Fibroblast of skin of left biceps (primary cell): ENCODE measurements around the gene ERC2.
A peak's percentile ranks its signal among the peaks of the same experiment; 100 is the strongest.

Experiments used
- DNase-seq, 2 experiments: peaks; one replicate each; pipeline ENCODE4 v3.0.0-alpha.2; 2013; ENCODE audit warnings: low read depth in 2 of 2

Gene ERC2

DNA sequence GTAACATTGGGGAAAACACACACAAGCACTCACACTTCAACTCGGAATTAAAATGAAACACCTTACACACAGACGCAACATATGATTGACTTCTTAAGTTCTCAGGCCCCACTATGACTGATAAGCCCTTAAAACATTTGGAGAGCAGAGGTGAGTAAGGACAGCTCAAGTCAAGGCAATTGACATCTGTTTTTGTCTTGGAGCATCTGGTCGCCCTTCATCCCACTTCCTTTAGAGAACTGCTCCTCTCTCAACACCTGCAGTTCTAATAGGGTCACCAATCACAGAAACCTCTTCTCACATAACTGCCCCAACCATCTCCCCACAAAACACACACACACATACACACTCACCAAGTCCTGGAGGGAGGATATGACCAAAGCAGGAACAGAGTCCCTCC is 43.4 kb downstream of the ERC2 start:
- no peak for DNase-seq

DNA sequence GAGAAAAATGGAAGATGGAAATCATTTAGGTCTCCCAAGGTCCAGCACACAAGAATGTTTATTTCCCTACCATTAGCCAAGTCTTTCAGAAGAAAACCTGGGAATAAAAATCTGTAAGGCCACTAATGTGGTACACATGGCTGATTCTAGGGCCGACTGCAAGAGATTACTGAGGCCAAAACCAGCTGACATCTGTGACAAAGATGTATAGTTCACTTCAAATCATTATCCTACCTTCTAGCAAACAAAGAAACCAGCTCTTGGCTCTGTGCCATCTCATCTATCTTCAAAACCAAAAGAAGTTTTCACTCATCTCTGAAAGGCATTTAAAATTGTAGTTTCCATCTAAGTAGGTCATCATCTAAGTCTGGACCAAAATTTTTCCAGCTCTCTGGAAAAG is 43.9 kb downstream of the ERC2 start:
- DNase-seq = no peak

DNA sequence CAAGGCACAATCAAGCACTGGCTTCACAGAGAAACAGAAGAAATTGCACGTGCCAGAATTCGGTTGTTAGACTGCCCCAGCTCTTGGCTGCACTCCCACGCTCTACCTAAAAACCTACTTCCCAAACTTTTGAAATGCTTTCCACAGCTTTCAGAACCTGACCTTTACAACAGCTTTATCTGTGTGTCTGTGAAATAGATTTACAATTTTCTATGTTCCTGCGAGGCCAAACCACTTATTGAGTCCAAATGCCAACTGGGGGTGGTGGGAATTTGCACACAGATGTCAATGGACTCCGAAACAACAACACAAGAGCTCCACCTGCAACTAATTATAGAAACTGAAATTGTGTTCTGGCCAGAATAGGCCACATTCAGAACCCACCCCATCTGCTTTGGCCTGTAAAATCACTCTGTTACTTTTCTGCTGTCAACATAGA is 44.6 kb downstream of the ERC2 start:
- peak; percentile 5 to 6 for DNase-seq

DNA sequence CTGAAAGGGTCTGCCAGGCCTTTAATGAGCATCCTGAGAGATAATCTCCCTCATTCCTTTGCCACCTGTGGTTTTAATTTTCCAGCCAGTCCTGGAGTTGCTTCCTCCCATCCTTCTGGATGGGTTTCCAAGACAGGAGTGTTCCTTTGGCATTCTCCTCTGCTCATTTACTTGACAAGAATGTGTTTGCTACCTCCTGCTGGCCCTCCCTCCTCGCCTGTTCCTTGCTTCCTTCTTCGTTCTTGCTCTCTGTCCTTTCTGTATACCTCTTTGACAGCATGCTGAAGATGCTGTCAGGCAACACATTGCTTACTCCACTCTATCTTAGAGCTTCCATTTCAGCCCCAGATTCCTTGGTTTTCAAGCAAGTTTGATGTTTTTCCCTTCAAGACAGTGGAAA is 46.0 kb downstream of the ERC2 start:
- no peak for DNase-seq

DNA sequence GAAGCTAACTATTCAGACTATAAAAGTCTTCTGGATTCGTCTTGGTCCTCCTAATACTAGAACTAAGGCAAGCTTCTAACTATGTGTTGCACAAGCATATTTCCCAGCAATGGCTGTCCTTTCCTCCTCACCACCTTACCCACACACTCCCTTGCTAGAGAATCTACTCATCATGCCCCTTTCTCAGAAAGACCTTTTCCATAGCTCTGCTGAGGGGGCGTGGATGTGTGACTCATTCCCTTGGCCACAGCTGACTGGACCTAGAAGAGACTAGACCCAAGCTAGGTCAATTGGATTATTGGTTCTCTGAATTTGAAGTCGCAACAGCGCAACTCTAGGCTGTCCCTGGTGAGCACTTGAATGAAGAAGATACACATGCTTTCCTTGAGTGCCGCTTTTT is 47.1 kb downstream of the ERC2 start:
- no peak for DNase-seq

DNA sequence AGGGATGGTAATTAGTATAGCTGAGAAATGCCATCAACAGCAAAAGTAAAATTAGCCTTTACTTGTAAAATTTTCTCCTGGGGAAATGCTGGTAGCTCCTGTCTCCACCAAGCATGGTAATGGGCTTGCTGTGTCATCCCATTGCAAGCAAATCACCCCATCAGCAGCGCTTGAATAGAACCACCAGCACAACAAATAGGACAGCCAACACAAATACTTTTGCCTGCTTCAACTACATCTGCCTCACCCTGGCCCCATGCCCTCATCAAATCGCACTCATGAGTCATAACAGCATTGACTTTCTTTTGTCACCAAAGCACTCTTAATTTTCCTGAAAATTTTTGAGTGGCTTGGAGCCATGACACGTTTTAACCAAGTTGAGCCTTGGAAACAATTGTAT is 52.6 kb downstream of the ERC2 start:
- no peak for DNase-seq

DNA sequence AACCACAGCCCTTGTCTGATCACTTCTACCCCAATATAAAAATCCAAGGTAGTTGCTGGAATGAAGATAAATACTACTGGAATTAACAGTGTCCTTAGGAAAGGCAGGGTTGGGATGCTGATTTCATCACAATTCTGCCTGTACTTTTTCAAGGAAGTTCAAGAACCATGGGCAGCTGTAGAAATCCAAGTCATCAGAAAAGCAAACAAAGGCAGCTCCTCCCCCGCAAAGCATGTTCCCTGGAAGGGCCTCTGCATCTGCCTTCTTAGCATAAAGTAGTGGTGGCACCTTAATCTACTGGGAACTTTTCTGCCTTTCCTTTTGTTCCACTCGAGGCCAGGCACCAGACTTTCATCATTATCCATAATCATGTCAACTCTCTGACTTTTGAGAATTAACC is 54.4 kb downstream of the ERC2 start:
- no peak for DNase-seq

DNA sequence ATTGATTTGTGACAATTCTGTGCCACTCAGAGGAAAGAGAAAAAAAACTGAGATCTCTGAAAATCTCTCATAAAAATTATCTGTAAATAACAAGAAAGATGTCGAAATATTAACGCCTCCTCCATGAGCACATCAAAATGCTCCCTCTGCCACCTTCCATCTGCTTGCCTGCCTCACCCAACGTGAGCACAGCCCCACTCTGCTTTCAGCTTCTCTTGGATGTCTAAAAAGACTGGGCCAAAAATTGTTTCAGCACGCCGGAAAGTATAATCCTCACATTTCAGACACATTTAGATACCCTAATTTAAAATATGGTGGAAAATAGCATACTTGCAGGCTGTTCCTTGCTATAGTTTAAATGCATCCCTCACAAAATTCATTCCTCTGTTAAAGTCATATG is 57.1 kb downstream of the ERC2 start:
- no peak for DNase-seq

DNA sequence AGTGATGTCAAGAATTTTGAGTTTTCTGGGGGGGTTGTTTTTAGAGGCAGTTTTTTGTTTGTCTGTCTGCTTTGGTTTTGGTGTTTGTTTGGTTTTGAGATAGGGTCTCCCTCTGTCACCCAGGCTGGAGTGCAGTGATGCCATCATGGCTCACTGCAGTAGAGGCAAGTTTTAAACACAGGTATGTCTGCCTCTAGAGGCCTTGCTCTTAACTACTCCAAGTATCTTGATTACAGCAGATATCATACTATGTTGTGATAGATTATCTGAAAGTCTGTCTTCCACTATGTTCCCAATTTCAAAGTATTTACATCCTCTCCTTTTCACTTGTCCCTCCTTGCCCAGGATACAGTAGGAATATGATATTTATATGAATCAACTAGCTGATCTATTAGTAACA is 57.7 kb downstream of the ERC2 start:
- DNase-seq = no peak

DNA sequence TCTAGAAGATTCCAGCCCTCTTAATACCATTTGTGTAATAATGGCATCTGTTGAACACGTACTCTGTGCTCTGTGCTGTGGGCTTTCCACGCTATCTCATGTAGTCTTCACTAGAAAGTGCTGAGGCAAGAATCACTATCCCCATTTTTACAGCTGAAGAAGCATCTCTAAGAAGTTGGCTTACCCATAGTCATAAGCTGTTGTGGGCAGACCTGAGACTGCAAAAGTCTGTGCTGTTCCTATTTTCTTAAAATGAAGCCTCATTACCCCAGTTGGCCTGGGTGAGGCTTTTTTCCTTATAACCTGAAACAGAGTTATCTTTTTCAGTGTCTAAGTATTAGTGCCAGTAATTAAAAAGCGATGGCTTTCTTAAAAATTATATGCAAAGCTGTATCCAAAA is 58.5 kb downstream of the ERC2 start:
- no peak for DNase-seq

DNA sequence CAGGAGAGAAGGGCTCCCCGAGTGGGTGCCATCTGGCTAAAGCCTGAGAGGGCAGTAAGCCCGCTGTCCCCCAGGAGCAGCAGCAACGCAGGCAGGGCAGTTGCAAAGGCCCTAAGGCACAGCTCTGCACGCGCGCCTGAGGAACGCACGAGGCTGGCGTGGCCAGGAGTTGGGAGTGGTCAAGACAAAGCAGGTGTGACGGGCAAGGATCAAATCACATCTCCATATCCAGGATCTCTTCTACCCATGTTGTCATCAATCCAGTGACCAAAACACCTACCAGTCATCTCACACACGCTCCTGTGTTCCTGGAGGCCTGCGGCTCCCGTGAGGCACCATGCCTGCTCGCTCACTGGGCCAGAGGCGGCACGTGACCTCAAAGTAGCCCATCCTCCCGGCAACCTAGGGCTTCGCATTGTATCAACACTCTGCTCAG is 59.5 kb downstream of the ERC2 start:
- no peak for DNase-seq

DNA sequence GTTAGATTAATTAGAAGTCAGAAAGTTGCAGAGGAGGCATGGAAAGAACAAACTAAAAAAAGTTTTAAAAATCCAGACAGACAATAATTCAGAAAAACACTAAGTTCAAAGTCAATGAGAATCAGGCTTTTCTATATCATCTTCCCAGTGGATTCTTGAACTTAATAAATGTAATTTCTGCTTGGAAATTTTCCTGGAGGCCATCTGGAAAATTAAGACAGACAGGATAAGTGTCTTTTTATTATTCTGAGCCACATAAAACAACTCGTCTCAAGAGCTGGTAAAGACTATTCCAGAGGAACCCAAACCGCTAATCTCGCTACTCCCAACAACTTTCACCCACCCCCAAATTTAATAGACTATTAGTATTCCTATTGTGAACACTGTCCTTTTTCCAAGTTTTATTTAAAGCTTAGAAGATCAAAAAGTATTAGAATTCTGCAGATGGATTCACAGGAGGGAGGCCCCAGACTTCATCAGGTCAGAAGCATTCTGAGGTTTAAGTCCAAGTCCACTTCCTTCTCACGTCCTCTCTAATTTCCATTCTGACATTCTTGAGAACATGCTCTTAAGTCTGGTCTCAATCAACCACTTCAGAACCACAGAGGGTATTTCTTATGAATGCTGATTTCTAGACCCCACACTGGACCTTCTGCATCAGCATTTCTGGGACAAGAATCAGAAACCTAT is 61.3 kb downstream of the ERC2 start:
- DNase-seq = no peak

DNA sequence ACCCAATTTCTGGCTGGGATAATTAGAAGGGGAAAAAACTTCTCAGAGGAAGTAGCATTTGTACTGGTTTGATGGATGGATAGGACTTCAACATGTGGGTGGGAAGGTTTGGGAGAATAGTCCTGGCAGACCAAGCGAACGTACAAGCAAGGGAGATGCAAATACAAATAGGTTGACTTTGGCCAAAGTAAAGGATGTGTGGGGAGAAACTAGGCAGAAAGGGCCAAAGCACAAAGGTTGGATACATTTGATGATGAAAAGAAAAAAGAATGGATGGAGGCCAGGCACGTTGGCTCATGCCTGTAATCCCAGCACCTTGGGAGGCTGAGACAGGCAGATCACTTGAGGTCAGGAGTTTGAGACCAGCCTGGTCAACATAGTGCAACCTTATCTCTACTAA is 63.4 kb downstream of the ERC2 start:
- DNase-seq = no peak

DNA sequence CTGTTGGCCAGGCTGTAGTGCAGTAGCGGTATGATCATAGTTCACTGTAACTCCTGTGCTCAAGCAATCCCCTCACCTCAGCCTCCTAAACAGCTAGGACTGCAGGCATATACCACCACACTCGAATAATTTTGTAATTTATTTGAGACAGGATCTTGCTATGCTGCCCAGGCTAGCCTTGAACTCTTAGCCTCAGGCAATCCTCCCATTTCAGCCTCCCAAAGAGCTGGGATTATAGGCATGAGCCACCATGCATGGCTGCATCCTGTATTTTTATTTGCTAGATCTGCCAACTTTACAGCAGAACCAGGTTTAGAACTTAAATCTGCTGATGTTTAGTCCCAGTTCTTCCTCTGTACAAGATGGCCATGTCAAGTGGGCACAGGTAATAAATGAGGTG is 69.6 kb downstream of the ERC2 start:
- DNase-seq = no peak

DNA sequence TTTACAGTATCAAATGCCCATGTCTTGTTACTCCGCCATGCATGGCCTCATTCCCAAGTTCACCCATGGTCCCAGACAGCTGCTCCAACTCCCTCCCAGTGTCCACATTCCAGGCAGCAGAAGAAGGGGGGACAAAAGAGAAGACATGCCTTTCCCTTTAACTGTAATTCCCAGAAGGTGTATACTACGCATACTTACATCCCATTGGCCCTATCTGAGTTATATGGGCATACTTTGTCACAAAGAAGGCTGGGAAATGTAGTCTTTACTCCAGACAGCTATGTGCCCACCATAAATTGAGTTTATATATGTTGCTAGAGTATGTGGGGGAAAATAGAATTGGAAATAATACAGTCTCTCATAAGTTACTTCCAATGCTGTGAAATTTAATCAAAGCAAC is 70.5 kb downstream of the ERC2 start:
- DNase-seq = no peak

DNA sequence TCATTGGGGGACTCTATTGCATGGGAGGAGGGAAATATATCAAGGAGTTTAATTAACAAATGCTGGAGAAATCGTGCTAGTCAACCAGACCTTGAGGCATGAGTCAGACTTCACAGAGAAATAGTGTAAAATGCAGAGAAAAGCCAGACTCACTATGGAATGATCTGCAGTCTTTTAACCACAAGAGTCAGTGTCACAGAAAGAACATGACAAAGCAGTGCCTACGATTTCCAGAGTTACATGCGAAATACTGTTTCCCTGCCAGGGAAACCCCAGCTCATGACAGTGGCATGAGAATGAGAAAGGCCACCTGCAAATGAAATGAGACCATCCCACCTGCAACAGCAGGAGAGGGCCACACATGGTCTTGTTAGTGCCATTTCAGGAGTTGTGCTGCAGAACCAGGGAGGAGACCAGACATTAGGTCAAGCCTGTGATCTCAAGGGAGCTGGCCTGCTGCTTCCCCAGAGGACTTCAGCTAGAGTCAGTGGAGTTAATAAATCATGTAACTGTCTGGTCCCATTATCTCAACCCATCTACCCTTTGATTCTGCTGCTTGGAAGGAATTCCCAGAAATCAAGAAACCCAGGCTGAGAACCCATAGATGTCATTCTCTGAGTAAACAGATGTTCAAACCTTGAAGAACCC is 79.0 kb downstream of the ERC2 start:
- DNase-seq = no peak

DNA sequence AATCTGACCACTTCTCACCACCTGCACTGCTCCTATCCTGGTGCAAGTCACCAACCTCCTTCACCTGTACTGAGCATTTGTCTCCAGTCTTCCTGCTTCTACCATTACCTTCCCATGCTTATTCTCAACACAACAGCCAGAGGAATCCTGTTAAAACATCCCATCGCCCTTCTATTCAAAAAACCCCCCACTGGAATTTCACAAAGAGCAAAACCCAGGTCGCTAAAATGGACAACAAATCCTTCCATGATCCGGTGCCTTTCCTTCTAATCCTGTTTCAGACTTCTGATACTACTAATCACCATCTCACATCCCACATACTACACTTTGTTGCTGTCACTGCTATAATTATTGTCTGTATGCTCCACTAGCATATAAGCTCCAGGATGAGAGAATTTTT is 85.2 kb downstream of the ERC2 start:
- no peak for DNase-seq

DNA sequence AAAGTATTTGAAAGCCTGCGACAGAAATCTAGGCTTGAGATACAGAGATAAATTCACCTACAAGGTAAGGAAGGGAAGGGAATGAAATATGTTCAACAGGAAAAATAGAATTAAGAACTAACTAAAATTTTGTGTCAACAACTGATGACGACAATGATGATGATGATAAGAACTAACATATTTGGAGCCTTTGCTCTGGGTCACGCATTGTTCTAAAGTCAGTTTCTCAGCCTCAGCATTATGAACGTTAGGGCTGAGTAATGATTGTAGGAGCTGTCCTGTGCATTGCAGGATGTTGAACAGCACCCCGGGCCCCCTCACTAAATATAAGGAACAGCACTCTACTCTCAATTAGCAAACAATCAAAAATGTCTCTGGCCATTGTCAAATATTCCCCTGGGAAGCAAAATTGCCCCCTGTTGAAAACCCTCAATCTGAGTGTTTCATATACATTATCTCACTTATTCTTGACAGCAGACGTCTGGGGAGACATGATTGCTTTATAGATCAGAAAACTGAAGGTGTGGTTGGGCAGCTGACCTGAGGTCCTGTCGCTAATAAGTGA is 88.5 kb downstream of the ERC2 start:
- no peak for DNase-seq

DNA sequence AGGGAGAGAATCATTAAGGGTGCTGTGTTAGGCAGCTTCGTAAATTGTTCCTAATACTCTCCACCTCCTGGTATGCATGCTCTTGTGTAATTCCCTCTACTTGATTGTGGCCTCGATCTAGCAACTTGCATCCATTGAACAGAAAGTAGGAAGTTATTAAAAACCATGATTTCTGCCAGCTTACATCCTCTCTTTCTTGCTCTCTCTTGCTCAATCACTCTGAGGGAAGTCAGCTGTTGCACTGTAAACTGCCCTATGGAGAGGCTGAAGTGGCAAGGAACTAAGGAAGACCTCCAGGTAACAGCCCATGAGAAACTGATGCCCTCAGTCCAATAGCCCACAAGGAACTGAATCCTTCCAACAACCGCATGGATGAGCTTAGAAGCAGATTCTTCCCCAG is 92.6 kb downstream of the ERC2 start:
- no peak for DNase-seq

DNA sequence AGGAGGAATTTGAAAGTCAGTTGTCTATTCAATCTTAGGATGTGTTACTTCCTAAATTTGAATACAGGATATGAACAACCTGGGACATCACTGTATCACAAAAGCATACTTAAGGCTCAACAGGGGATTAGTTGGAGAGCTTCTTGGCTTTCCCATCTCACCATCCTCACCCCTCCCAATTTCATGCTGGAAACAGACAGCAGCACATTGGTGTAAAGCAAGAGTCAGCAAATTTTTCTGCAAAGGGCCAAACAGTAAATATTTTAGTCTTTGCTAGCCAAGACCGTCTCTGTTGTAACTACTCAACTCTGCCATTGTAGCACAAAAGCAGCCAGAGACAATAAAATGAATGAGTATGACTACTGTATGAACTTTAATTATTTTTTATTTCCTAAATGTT is 94.9 kb downstream of the ERC2 start:
- no peak for DNase-seq

DNA sequence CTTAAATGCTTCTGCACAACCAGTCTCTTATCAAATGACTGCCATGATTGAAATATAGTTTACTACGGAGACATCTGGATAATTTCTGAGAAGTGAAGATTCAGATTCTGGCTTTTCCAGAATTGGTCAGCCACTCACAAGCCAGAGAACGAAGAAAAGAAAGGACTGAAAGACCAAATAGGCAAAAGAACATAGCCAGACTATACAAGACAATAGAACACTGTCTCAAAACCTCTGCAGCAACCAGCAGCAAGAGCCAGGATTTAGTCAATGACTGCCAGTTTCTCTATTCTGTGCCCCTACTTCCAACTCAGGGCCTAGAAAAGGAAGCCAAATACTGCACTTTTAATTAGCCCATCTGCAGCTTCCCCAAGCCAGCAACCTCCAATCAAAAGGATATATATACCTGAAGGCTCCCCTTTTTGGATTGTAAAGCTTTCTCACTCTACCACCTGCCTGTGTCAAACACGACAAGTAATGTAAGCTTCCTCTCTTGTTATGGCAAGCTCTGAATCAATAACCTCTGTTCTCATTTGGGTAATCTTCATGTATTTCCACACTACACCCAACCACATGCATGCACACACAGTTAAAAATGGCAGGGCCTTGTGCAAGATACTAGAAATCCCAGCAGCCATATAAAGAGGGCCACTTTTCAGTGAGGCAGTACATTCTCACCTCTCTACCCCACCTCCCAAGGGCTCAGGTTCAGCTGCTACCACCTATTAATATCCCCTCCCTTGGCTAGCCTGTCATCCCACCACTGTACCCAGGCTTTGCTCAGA is 97.1 kb downstream of the ERC2 start:
- no peak for DNase-seq

DNA sequence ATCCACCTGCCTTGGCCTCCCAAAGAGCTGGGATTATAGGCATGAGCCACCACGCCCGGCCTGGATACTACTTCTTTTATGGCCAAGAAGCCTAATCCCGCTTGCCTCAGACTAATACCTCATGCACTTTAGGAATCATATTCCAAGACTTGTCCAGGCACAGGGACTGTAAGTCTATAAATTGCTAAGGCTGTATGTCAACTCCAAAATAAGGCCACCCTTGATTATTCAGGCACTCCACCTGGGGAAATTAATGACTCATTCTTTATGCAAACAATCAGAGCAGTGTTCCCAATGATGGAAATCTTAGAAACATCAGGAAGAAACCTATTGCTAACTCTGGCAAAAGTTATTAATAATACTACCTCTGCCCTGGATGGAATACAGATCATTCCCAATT is 98.4 kb downstream of the ERC2 start:
- DNase-seq = no peak

DNA sequence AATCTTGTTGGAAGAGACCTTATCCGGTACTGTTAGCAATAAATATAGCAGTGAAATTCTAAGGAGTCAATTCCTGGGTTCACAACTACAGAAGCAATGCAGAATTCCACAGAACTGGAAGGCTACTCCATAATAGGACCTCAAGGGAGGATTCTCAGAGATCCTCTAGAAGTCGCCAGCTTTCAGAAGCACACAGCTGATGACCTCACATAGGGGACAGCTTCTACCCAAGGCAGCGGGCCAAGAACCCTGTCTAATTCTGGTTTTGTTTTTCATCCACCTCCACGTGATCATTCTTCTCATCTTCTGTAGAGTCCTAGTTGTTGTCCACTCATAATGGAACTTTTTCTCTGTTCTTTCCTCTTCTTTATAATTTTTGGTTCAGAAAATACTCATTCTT is 99.4 kb downstream of the ERC2 start:
- DNase-seq = no peak
